Fibroblast of pulmonary artery (primary cell): ENCODE measurements around the gene GSTM3.
"Not testable (repeated sequence)": the region's sequence is repeated elsewhere in the genome, so short reads cannot be mapped to it uniquely, and the experiment has no call there.

ENCODE experiments used
- DNase-seq: peaks from one replicate; pipeline ENCODE4 v3.0.0-alpha.2; 2010; ENCODE audit warnings: low read depth
- H3K4me3 ChIP-seq: replicated peaks from 2 replicates; pipeline ENCODE4 v1.5.1; 2011; ENCODE audit warnings: low read depth, mild to moderate bottlenecking, control low read depth, low read length, moderate library complexity
- CTCF ChIP-seq: IDR thresholded peaks from 2 replicates; pipeline ENCODE4 v1.5.1; 2011; ENCODE audit warnings: mild to moderate bottlenecking, control low read depth, low read length, inconsistent platforms; ENCODE audit errors: missing control alignments

Gene GSTM3

GRCh38 chr1:109760581-109761226 lies 19.9 kb upstream of the GSTM3 start:
- no peak overlapping the region for H3K4me3 ChIP-seq
- no peak for DNase-seq
- TF ChIP-seq CTCF = no peak

GRCh38 chr1:109759513-109760334 lies 18.9 kb upstream of the GSTM3 start:
- no peak for TF ChIP-seq CTCF
- no peak for DNase-seq

GRCh38 chr1:109757936-109758786 lies 17.3 kb upstream of the GSTM3 start:
- no peak overlapping the region for H3K4me3 ChIP-seq
- no peak for TF ChIP-seq CTCF
- no peak for DNase-seq

More at GRCh38 chr1:109759513-109760334, 18.9 kb upstream of the GSTM3 start:
- H3K4me3 ChIP-seq = no peak overlapping the region

- no peak overlapping the region for H3K4me3 ChIP-seq
- DNase-seq = no peak
- no peak for TF ChIP-seq CTCF
Measured at GRCh38 chr1:109756848-109757521, 16.1 kb upstream of the GSTM3 start.

GRCh38 chr1:109756325-109756724 lies 15.5 kb upstream of the GSTM3 start:
- H3K4me3 ChIP-seq, DNase-seq: not testable (repeated sequence)

- DNase-seq = no peak
- no peak overlapping the region for H3K4me3 ChIP-seq
- no peak for TF ChIP-seq CTCF
Measured at GRCh38 chr1:109754738-109755137, 13.9 kb upstream of the GSTM3 start.
